Kidney (tissue), 14 donors: ENCODE measurements around the gene PPP1R12B. TPM values are rescaled to one million over a fixed set of nuclear protein-coding genes. Genes with fewer than 3 reads are reported as not detected.
A peak's percentile ranks its signal among the peaks of the same experiment; 100 is the strongest.

Experiments
- DNase-seq, 5 donors: peaks; one replicate each; pipeline ENCODE4 v3.0.0-alpha.2; 2013 to 2020
- FAIRE-seq: peaks from 2 replicates; lab custom pipeline; 2012; peaks lifted over from hg19 to GRCh38; lab: Jason Lieb, UNC
- H3K27ac ChIP-seq, 2 donors: one replicate each; pipeline ENCODE4 v1.7.0; 2013; ENCODE audit warnings: low read depth in 2 of 2, low read length in 2 of 2, inconsistent platforms in 1 of 2
- H3K27me3 ChIP-seq: one replicate; pipeline ENCODE4 v1.7.1; 2013; ENCODE audit warnings: low read length, inconsistent platforms; ENCODE audit not compliant: control insufficient read depth, insufficient read depth
- H3K36me3 ChIP-seq, 3 donors: one replicate each; pipeline versions ENCODE4 v1.7.0 to v1.7.1; 2013; ENCODE audit warnings: low read length in 3 of 3, control low read depth in 1 of 3, inconsistent platforms in 1 of 3; ENCODE audit not compliant: insufficient read depth in 3 of 3, control insufficient read depth in 2 of 3
- H3K4me1 ChIP-seq, 3 donors: one replicate each; pipeline versions ENCODE4 v1.7.0 to v1.7.1; 2013; ENCODE audit warnings: low read length in 3 of 3, inconsistent platforms in 1 of 3, low read depth in 1 of 3; ENCODE audit not compliant: control insufficient read depth in 2 of 3, insufficient read depth in 2 of 3
- H3K4me3 ChIP-seq, 3 donors: one replicate each; pipeline versions ENCODE4 v1.7.0 to v1.8.1; 2013; ENCODE audit warnings: low read length in 3 of 3, control low read depth in 1 of 3, inconsistent platforms in 1 of 3
- H3K9ac ChIP-seq, 3 donors: one replicate each; pipeline versions ENCODE4 v1.7.0 to v1.7.1; 2013; ENCODE audit warnings: low read length in 3 of 3, control low read depth in 1 of 3, inconsistent platforms in 1 of 3
- H3K9me3 ChIP-seq, 3 donors: one replicate each; pipeline versions ENCODE4 v1.7.0 to v1.7.1; 2013; ENCODE audit warnings: low read length in 3 of 3, control low read depth in 1 of 3, inconsistent platforms in 1 of 3; ENCODE audit not compliant: control insufficient read depth in 2 of 3, insufficient read depth in 1 of 3
- intact Hi-C: fragments of 100-400 bp; cut with DNase I; formaldehyde crosslinking; loops from one replicate; pipeline ENCODE4 v1.11.1; 2022
- polyA plus RNA-seq: library from polyadenylated mRNA; stranded (reverse); fragments of 350-450 nt; fragmentation: Illumina TruSeq; extraction: RNeasy Lipid Tissue Mini Kit (QIAGEN cat#74804); gene quantifications from one replicate; pipeline ENCODE4 v1.2.3, GENCODE V29; 2014; ENCODE audit warnings: low read depth, low replicate concordance; ENCODE audit not compliant: insufficient read depth
- total RNA-seq: library from RNA; stranded (reverse); fragmentation: NEBNext Ultra II Directional; extraction: Animal tissue kit (Norgen Biotek cat#: 25700); gene quantifications from one replicate; pipeline ENCODE4 v1.2.1, GENCODE V29; 2021
- TF ChIP-seq, protein P1 (sequence below): IDR thresholded peaks from 3 replicates; pipeline ENCODE4 v1.5.1; 2012; ENCODE audit warnings: mild to moderate bottlenecking, moderate library complexity, borderline replicate concordance; ENCODE audit not compliant: insufficient read depth; ENCODE audit errors: extremely low read depth
- donor health status: control.
- donor health status: control.
- donor health status: control.
- donor health status: control.
- donor health status: control.
- donor health status: DM: yes; HTN: yes; CAD: no.
- donor health status: Normal renal cell carcinoma (clear cell type).

The PPP1R12B gene
- total and polyA plus RNA-seq, 2 donors from 2014 or later: 5.7 to 40.0 TPM

DNA sequence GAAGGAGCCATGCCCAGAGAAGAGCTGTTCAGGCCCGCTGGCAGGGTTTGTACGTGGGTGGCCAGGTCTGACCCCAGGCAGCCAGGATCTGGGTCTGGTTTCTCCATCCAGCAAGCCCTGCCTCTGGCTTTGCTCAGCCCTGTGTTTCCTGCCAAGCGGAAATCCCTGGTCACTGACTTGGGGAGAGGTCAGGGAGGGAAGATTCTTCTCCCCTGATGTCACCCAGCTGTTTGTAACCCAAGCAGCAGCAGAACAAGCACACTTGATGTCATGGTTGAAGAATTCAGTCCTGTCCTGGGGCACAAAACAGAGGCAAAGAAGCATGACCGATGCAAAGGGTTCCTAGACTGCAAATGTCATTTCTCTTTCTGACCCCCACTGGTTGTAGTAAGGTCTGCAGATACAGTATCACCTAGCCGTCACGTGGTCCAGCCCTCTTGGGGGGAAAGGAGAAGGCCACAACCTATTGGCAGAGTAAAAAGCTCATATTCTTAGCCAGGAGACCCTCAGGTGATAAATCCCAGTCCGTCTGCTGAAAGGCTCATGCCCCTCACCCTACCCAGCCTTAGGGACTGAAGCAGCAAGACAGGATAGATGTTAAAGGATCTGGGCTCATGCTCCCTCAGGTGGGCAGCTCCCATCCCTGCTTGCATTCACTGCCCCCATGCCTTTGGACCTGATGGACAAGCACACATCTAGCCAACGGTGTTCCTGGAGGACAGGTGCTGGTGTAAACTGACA, 240.9 kb downstream of the PPP1R12B start:
- TF ChIP-seq, protein P1, sequence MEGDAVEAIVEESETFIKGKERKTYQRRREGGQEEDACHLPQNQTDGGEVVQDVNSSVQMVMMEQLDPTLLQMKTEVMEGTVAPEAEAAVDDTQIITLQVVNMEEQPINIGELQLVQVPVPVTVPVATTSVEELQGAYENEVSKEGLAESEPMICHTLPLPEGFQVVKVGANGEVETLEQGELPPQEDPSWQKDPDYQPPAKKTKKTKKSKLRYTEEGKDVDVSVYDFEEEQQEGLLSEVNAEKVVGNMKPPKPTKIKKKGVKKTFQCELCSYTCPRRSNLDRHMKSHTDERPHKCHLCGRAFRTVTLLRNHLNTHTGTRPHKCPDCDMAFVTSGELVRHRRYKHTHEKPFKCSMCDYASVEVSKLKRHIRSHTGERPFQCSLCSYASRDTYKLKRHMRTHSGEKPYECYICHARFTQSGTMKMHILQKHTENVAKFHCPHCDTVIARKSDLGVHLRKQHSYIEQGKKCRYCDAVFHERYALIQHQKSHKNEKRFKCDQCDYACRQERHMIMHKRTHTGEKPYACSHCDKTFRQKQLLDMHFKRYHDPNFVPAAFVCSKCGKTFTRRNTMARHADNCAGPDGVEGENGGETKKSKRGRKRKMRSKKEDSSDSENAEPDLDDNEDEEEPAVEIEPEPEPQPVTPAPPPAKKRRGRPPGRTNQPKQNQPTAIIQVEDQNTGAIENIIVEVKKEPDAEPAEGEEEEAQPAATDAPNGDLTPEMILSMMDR: peak; percentile 3
- Histone ChIP-seq H3K9me3 (no peaks in the 10 kb centered on the region), H3K4me3 (no peak overlapping the region), H3K36me3 (peaks cover 0 to 3% (median 0%) of the 10 kb centered on the region in 3 donors), H3K27me3 (no peaks in the 10 kb centered on the region), H3K9ac (no peak overlapping the region), H3K27ac (peak overlapping the region; percentile 45 to 81), H3K4me1 (peaks cover 8 to 22% (median 16%) of the 10 kb centered on the region in 3 donors)
- intact Hi-C loops: no loop called here
- DNase-seq (peak; percentile 92 to 98 (median 95)), FAIRE-seq (no peak)

DNA sequence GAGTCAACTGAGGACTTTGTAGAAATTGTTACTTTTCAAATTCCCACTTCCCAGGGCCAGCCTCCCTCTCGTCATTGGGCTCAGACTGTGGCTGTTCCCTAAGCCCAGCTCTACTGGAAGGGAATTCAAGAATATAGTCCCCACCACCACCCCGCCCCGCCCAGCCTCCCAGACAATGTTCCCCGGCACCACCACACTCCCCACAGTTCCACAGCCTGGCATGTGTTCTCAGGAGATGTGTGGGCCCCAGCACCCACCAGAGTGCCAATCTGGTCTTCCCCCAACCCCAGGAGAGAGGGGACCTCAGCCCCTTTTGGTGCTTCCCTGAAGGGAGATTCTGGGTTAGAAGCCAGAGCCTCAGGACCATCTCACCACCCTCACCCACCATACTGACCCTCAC, 241.6 kb downstream of the PPP1R12B start:
- H3K4me3 ChIP-seq: no peak overlapping the region
- FAIRE-seq (no peak), DNase-seq (no peak)
- intact Hi-C loops: no loop called here
- H3K4me1 ChIP-seq: peaks cover 8 to 22% (median 16%) of the 10 kb centered on the region in 3 donors
- TF ChIP-seq, protein P1: no peak
- H3K27ac ChIP-seq: peak overlapping the region in 1 of 2 donors; percentile 81
- no peak overlapping the region for H3K9ac ChIP-seq
- no peaks in the 10 kb centered on the region for H3K27me3 ChIP-seq
- H3K36me3 ChIP-seq: peaks cover 0 to 3% (median 0%) of the 10 kb centered on the region in 3 donors
- H3K9me3 ChIP-seq: no peaks in the 10 kb centered on the region

DNA sequence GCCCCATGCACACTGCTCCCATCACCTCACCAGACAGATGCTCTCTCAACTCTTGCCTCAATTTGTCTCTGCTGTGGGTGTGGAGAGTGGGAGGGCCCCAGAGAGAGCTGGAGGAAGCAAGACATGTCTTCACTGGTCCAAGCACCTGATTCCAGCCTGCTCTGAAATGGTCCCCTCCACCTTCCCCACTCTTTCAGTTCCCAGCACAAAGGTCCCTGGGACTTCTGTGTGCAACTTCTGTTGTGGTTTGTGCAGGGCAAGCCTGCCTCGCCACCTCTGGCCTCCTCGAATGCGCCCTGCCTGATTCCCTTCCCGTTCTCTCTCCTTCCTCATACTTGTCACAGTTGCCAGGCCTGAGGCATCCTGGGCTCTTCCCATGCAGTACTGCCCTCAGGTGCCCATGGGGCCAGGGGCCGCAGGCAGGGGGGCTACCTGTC, 242.5 kb downstream of the PPP1R12B start:
- Histone ChIP-seq H3K4me3 (no peak overlapping the region), H3K36me3 (peaks cover 0 to 3% (median 0%) of the 10 kb centered on the region in 3 donors), H3K27me3 (no peaks in the 10 kb centered on the region), H3K9me3 (no peaks in the 10 kb centered on the region), H3K27ac (no peak overlapping the region), H3K4me1 (peaks cover 8 to 22% (median 16%) of the 10 kb centered on the region in 3 donors), H3K9ac (no peak overlapping the region)
- intact Hi-C loops: no loop called here
- FAIRE-seq: no peak
- TF ChIP-seq, protein P1: no peak
- peak in 1 of 5 donors; percentile 64 for DNase-seq
